Skin of body (tissue), 2 donors: ENCODE measurements around the gene TXN2. TPM values are rescaled to one million over a fixed set of nuclear protein-coding genes. Genes with fewer than 3 reads are reported as not detected.
"Not testable (repeated sequence)": the region's sequence is repeated elsewhere in the genome, so short reads cannot be mapped to it uniquely, and the experiment has no call there.

Experiments
- DNase-seq: peaks from one replicate; lab custom pipeline; 2025; lab: John Stamatoyannopoulos, UW
- total RNA-seq: library from RNA; depleted of rRNA; stranded (reverse); fragments of >200 nt; gene quantifications from one replicate; pipeline ENCODE4 v1.2.3, GENCODE V29; 2014

Gene TXN2
- 20.2 TPM for total RNA-seq

GRCh38 chr22:36481393-36482168 is at the start of gene TXN2:
TXN2 (minus strand) TSS chr22:36481640; CDS start chr22:36480837, 803 bp downstream.
- peak; percentile 93 for DNase-seq

GRCh38 chr22:36528795-36529751 is 47.6 kb upstream of the TXN2 start, which contains the start of gene EIF3D:
EIF3D (minus strand) TSS chr22:36529166; CDS start chr22:36526121, 3,045 bp downstream.
- peak; percentile 99 for DNase-seq

GRCh38 chr22:36528341-36528740 is 46.9 kb upstream of the TXN2 start:
- DNase-seq: no peak

GRCh38 chr22:36522662-36523061 is 41.2 kb upstream of the TXN2 start:
- DNase-seq: no peak

- no peak for DNase-seq
These were observed 39.0 kb upstream of the TXN2 start for GRCh38 chr22:36520423-36520822.

GRCh38 chr22:36519906-36520305 is 38.5 kb upstream of the TXN2 start:
- DNase-seq: not testable (repeated sequence)

GRCh38 chr22:36514766-36515165 is 33.3 kb upstream of the TXN2 start:
- no peak for DNase-seq

GRCh38 chr22:36512991-36513390 is 31.6 kb upstream of the TXN2 start:
- DNase-seq: no peak

- no peak for DNase-seq
These were observed 30.9 kb upstream of the TXN2 start for GRCh38 chr22:36512333-36512732.

GRCh38 chr22:36510966-36511881 is 29.8 kb upstream of the TXN2 start:
- DNase-seq: no peak

- no peak for DNase-seq
These were observed 28.9 kb upstream of the TXN2 start for GRCh38 chr22:36510384-36510783.

GRCh38 chr22:36507518-36508010 is 26.1 kb upstream of the TXN2 start:
- DNase-seq: no peak

GRCh38 chr22:36506637-36507517 is 25.4 kb upstream of the TXN2 start, which contains the start of gene FOXRED2:
FOXRED2 (minus strand) TSS chr22:36507040; CDS start chr22:36506422, 618 bp downstream.
- peak; percentile 72 for DNase-seq

GRCh38 chr22:36505998-36506635 is 24.7 kb upstream of the TXN2 start:
- no peak for DNase-seq

GRCh38 chr22:36497910-36498665 is 16.6 kb upstream of the TXN2 start:
- no peak for DNase-seq

- no peak for DNase-seq
These were observed 12.3 kb upstream of the TXN2 start for GRCh38 chr22:36493690-36494110.

GRCh38 chr22:36492109-36492508 is 10.7 kb upstream of the TXN2 start:
- no peak for DNase-seq

- no peak for DNase-seq
These were observed 9.7 kb upstream of the TXN2 start for GRCh38 chr22:36491155-36491554.
